KMS-11 (cell line): Measurements from ENCODE around the gene MCM5.
"Not testable (repeated sequence)": the region's sequence is repeated elsewhere in the genome, so short reads cannot be mapped to it uniquely, and the experiment has no call there.

ENCODE experiments used
- H2AFZ ChIP-seq: fragments of 200-600 bp; sonication (generic); 2 replicates; pipeline ENCODE4 v1.6.1; 2016; ENCODE audit warnings: antibody characterized with exemption, mixed run types, low read depth
- H3K27ac ChIP-seq: fragments of 200-600 bp; sonication (generic); 2 replicates; pipeline ENCODE4 v1.6.1; 2016; ENCODE audit warnings: mild to moderate bottlenecking, mixed run types
- H3K27me3 ChIP-seq: fragments of 200-600 bp; sonication (generic); 2 replicates; pipeline ENCODE4 v1.6.1; 2017; ENCODE audit warnings: mild to moderate bottlenecking, low read depth, mixed run types, moderate library complexity; ENCODE audit not compliant: insufficient read depth
- H3K36me3 ChIP-seq: fragments of 200-600 bp; sonication (generic); 2 replicates; pipeline ENCODE4 v1.6.1; 2017; ENCODE audit warnings: mild to moderate bottlenecking, mixed run types; ENCODE audit not compliant: insufficient read depth
- H3K4me1 ChIP-seq: fragments of 200-600 bp; sonication (generic); 2 replicates; pipeline ENCODE4 v1.6.1; 2016; ENCODE audit warnings: mild to moderate bottlenecking, low read depth, mixed run types; ENCODE audit not compliant: poor library complexity, severe bottlenecking
- H3K4me2 ChIP-seq: fragments of 200-600 bp; sonication (generic); 2 replicates; pipeline ENCODE4 v1.7.0; 2016; ENCODE audit warnings: mild to moderate bottlenecking, mixed run types
- H3K4me3 ChIP-seq: fragments of 200-600 bp; sonication (generic); IDR thresholded peaks from 2 replicates; pipeline ENCODE4 v1.6.1; 2017; ENCODE audit warnings: low read depth, low read length, mixed read lengths; ENCODE audit not compliant: insufficient read depth
- H3K79me2 ChIP-seq: fragments of 200-600 bp; sonication (generic); 2 replicates; pipeline ENCODE4 v1.6.1; 2016; ENCODE audit warnings: low read depth, mixed run types; ENCODE audit not compliant: insufficient read depth
- H3K9ac ChIP-seq: fragments of 200-600 bp; sonication (generic); 2 replicates; pipeline ENCODE4 v1.6.1; 2016; ENCODE audit warnings: mild to moderate bottlenecking, mixed run types
- H4K20me1 ChIP-seq: fragments of 200-600 bp; sonication (generic); 2 replicates; pipeline ENCODE4 v1.6.1; 2016; ENCODE audit warnings: mild to moderate bottlenecking, mixed run types; ENCODE audit not compliant: insufficient read depth
- TF ChIP-seq, protein P1 (sequence below): fragments of 200-600 bp; sonication (generic); conservative IDR thresholded peaks from 2 replicates; pipeline ENCODE4 v1.6.1; 2017; ENCODE audit warnings: low read depth, mild to moderate bottlenecking, antibody characterized with exemption, low read length, moderate library complexity, mixed read lengths

MCM5 gene

DNA sequence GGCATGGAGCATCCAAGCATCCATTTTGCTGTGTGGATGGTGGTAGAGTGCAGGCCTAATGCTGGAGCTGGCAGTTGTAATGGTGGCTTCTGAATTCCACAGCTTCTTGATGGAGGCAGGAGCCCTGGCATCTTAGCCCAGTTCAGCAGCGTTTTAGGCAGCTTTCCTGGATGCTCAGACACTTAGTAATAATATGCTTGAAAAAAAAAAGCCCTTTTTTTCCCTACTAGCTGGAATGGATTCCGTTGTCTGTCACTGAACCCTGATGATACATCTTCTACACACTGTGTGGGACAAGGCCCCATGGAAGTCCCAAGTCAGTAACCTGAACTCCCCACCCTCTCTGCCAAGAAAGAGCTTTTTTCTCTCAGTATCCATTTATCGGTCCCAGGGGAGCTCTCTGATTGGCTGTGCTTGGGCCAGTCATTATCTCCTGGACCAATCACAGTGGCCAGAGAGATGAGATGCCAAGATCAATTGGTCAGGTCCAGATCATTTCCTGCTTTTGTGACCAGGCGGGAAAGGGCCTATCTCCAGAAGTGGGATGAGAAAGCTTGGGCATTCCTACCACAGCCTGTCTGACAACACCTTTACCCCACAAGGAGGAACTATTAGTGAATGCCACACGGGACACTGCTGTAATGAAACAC, 34.2 kb downstream of the MCM5 start:
- Histone ChIP-seq H3K4me2 (no peak overlapping the region), H3K79me2 (no peaks in the 10 kb centered on the region), H3K36me3 (no peaks in the 10 kb centered on the region; the same call in 1 of the 2 replicates), H4K20me1 (no peaks in the 10 kb centered on the region), H3K4me3 (no peak overlapping the region), H2AFZ (no peak overlapping the region), H3K27ac (no peak overlapping the region), H3K9ac (no peak overlapping the region), H3K4me1 (no peaks in the 10 kb centered on the region), H3K27me3 (no peaks in the 10 kb centered on the region)
- TF ChIP-seq, protein P1, sequence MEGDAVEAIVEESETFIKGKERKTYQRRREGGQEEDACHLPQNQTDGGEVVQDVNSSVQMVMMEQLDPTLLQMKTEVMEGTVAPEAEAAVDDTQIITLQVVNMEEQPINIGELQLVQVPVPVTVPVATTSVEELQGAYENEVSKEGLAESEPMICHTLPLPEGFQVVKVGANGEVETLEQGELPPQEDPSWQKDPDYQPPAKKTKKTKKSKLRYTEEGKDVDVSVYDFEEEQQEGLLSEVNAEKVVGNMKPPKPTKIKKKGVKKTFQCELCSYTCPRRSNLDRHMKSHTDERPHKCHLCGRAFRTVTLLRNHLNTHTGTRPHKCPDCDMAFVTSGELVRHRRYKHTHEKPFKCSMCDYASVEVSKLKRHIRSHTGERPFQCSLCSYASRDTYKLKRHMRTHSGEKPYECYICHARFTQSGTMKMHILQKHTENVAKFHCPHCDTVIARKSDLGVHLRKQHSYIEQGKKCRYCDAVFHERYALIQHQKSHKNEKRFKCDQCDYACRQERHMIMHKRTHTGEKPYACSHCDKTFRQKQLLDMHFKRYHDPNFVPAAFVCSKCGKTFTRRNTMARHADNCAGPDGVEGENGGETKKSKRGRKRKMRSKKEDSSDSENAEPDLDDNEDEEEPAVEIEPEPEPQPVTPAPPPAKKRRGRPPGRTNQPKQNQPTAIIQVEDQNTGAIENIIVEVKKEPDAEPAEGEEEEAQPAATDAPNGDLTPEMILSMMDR = no peak

GRCh38 chr22:35435201-35435740, 35.3 kb downstream of the MCM5 start:
- no peaks in the 10 kb centered on the region for H3K79me2 ChIP-seq
- TF ChIP-seq, protein P1 = no peak
- no peaks in the 10 kb centered on the region; the same call in 1 of the 2 replicates for H3K36me3 ChIP-seq
- no peaks in the 10 kb centered on the region for H3K4me1 ChIP-seq
- no peaks in the 10 kb centered on the region for H3K27me3 ChIP-seq
- no peak overlapping the region for H2AFZ ChIP-seq
- H3K27ac ChIP-seq = no peak overlapping the region
- H3K4me2 ChIP-seq = no peak overlapping the region
- H4K20me1 ChIP-seq = no peaks in the 10 kb centered on the region
- H3K4me3 ChIP-seq = no peak overlapping the region
- no peak overlapping the region for H3K9ac ChIP-seq

DNA sequence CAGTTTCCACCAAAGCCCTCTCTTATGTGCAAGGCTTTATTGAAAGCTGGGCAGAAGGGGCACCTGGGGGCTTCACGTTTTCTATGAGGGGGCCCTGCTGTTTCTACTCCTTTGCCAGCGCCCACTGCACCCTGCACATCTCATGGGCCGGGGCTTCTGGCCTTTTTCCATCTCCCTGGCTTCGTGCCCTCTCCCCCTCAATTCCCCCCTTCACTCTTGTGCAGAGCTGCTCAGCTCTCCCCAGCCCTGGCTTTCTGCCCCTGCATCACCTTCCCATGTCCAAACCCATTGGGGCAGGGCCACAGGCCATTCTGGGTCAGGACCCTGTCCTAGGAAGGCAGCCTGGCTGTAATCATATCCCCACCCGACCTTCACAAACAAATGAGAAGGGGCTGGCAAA, 36.5 kb downstream of the MCM5 start:
- Histone ChIP-seq H3K27me3 (no peaks in the 10 kb centered on the region), H3K4me1 (no peaks in the 10 kb centered on the region), H3K4me3 (no peak overlapping the region), H4K20me1 (no peaks in the 10 kb centered on the region), H3K79me2 (no peaks in the 10 kb centered on the region), H3K4me2 (no peak overlapping the region), H3K27ac (no peak overlapping the region), H3K36me3 (no peaks in the 10 kb centered on the region; the same call in 1 of the 2 replicates), H3K9ac (no peak overlapping the region), H2AFZ (no peak overlapping the region)
- TF ChIP-seq, protein P1 = no peak

DNA sequence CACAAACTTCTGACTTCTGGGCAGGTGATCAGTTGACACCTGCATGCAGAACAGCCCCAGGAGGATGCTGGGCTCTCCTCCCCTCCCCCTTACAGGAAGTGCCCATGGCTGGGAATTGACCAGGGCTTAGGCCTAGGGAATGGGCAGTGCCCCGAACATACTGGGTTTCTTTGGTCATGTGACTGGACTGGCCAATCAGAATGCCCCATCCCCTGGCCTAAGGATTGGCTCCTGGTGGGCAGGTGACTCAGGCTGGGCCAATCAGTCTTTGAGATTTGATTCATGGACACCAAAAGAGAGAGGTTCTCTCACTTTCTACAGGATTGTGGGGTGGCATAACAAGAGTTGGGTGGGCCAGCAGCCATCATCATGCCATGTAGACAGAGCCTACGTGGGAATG, 37.1 kb downstream of the MCM5 start:
- no peak overlapping the region for H3K27ac ChIP-seq
- no peak overlapping the region for H3K4me3 ChIP-seq
- no peaks in the 10 kb centered on the region for H3K27me3 ChIP-seq
- H3K79me2 ChIP-seq = no peaks in the 10 kb centered on the region
- no peaks in the 10 kb centered on the region for H3K4me1 ChIP-seq
- TF ChIP-seq, protein P1 = no peak
- no peaks in the 10 kb centered on the region for H4K20me1 ChIP-seq
- H2AFZ ChIP-seq = no peak overlapping the region
- no peak overlapping the region for H3K9ac ChIP-seq
- no peaks in the 10 kb centered on the region; the same call in 1 of the 2 replicates for H3K36me3 ChIP-seq
- H3K4me2 ChIP-seq = no peak overlapping the region

DNA sequence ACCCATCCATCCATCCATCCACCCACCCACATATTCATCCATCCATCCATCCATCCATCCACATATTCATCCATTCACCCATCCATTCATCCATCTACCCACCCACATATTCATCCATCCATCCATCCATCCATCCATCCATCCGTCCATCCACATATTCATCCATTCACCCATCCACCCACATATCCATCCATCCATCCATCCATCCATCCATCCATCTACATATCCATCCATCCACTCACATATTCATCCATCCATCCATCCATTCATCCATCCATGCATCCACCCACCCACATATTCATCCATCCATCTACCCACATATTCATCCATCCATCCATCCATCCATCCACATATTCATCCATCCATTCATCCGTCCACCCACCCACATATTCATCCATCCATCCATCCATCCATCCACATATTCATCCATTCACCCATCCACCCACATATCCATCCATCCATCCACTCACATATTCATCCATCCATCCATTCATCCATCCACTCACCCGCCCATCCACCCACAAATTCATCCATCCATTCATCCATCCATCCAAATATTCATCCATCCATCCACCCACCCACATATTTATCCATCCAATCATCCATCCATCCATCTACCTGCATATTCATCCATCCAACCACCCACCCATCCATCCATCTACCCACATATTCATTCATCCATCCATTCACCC, 38.9 kb downstream of the MCM5 start:
- H3K9ac ChIP-seq, H3K4me2 ChIP-seq, H3K79me2 ChIP-seq, H3K36me3 ChIP-seq, H3K4me3 ChIP-seq, H2AFZ ChIP-seq, H3K27me3 ChIP-seq, H4K20me1 ChIP-seq, H3K4me1 ChIP-seq, H3K27ac ChIP-seq: not testable (repeated sequence)
